AG09319 (cell line): ENCODE data around the gene TRPV5.

ENCODE experiments used
- DNase-seq: peaks from one replicate; pipeline ENCODE4 v3.0.0-alpha.2; 2010; ENCODE audit warnings: low read depth; ENCODE audit errors: extremely low read depth
- CTCF ChIP-seq: IDR thresholded peaks from 2 replicates; pipeline ENCODE4 v1.5.1; 2011; ENCODE audit warnings: low read depth, mild to moderate bottlenecking, inconsistent platforms, low read length, moderate library complexity

The TRPV5 gene

DNA sequence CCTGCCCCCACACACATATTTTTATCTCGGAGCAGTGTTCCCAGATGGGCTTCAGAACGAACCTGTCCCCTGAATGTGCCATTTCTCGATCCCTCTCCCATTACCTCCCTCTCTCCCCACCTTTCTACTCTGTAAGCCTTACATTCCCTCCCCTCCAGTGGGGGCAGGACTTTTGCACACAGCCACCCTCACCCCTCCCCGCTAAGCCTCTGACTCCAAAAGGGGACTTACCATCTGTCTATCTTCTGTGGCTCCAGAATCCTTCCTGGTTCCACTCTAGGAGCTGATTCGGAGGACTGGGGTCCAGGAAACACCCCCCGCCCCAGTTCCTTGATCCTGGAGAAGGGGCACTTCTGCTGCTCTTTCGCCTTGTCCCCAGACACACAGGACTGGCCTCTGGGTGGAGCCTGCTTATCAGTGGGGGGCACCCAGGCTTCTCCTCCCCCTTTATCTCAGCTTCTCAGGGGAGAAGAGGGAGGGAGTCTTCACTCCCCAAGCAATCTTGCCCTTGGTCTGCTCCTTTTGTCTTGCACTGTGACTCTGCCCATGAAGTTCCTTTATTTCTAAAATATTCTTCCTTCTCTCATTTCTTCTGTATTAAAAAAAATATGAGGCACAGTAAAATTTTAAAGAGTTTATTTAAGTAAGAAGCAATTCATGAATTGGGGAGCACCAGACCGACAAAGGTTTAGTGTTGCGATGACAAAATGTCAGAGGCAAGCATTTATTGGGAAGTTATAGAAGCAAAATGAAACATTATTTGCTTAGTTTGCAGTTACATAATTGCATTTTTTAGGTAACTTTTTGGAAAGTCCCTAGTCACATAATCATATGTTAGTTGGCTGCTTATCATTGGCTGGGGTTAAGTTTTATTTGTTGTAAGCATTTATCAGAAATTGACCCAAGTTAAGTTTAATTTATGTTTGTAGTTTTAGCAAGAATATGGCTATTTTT is 28.7 kb upstream of the TRPV5 start, which contains the start of gene KEL:
TSS of gene KEL (minus strand) at position 391 of the 954 bp plus-strand sequence. CDS start at position 234, 157 bp downstream.
- no peak for DNase-seq
- no peak for TF ChIP-seq CTCF

DNA sequence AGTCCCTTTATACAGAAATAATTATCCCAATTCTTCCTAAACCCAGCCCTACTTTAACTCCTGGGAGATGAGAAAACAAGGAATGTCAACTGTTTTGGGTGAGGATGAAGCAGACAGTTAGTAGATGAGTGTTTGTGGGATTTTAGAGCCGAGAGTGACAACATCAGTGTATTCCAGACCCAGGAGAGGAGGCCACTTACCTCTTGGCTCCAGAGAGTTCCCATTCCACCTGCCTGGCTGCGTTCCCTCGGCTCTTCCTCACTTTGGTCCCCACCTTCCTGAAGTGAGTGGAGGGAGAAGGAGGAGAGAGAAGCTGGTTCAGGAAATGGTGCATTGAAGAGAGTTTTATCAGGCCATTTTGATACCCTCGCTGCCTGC is 28.0 kb upstream of the TRPV5 start:
- DNase-seq = no peak
- no peak for TF ChIP-seq CTCF

DNA sequence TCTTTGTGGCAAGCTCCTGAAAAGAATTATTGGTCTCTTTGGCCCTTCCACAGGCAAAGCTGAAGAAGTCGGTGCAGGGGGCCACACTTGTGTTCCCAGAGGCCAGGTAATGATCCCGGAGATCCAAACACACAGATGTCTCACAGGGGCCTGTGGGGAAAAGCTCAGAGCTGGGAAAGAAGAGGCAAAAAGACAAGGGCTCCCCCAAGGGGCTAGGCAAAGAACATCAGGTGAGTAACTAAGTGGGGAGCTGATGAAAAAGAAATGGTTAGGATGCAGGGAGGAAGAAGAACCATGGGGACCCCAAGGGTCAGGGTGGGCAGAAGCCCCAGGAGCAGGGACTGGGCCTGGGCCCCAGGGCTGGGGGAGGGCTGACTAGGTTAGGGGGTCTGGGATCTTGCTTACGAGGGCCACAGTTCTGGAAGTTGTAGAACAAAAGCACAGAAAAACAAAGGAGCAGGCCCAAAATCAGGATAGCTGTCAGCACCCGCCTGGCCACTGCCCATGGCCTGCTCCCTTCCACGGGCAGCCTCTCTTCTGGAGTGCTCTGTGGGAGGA is 27.5 kb upstream of the TRPV5 start:
- TF ChIP-seq CTCF = no peak
- DNase-seq = no peak

DNA sequence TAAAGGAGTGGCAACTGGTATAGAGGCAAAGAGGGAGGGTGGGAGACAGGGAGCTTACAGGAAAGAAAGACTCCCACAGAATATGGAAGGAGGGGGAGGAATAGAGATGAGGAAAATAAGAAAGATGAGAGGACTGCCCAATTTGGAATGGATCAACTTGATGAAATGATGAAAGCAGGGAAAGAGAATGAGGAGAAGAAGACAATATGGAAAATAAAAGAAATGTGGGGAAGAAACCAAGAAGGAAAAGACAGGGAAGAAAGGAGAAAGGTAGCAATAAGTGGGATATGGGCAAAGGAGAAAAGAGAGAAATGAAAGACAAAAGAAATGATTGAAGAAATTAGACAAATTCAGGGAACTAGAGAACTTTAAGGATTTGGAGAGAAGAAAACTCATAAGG is 25.7 kb upstream of the TRPV5 start:
- no peak for DNase-seq
- TF ChIP-seq CTCF = no peak

DNA sequence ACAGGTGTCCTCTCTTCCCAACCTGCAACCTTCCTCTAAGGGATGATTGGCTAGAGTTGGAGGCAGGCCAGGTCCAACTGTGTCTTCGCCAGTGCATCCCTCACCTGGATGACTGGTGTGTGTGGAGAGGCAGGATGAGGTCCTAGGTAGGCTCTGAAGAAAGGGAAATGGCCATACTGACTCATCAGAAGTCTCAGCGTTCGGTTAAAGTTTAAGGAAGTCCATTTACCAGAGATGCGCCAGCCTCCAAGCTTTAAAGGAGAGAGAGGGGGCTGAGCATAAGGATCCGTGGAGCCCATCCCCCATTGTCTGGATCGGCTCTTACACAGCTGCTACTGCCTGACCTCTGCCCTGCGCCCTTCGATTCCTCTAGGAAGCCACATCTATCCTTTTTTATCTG is 24.2 kb upstream of the TRPV5 start:
- no peak for TF ChIP-seq CTCF
- DNase-seq = no peak

DNA sequence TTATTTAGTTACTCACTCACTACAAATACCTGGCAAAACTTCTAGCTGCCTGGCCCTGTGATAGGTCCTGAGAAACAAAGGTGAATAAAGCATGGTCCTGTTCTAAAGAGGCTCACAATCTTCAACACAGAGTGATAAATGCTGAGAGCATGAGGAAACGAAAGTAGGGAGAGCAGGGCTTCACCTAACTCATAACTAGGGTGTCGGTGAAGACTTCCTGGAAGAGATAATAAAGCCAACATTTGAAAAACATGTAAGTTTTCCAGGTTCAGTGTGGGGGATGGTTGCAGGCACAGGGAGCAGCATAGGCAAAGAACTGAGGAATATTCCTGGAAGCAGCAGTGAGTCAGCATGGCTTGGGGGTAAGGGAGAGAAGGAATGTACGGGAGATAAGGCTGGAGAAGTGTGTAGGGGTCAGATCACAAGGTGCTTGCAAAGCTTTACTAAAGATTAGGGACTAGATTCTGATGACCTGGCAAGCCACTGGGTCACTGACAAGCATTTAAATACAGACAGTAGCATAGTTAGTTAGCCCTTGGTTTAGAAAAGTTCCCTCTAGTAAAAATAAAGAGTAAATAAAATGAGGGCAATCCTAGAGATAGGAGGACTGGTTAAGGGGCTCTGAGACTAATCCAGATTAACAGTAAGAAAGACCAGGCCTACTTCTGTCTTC is 23.5 kb upstream of the TRPV5 start:
- no peak for DNase-seq
- no peak for TF ChIP-seq CTCF
